H1 (cell line): ENCODE data around the gene RNF13. TPM values are rescaled to one million over a fixed set of nuclear protein-coding genes. Genes with fewer than 3 reads are reported as not detected.

Source experiments
- CTCF ChIA-PET: fragments of 300-600 bp; sonication (Branson Sonifier 250); formaldehyde crosslinking; loops from one replicate; lab custom pipeline; 2021; ENCODE audit not compliant: partially characterized antibody; lab: Charles Lee
- POLR2A ChIA-PET: fragments of 300-600 bp; sonication (Branson Sonifier 250); formaldehyde crosslinking; loops from one replicate; lab custom pipeline; 2021; ENCODE audit warnings: inconsistent platforms; ENCODE audit not compliant: partially characterized antibody; lab: Charles Lee
- DNase-seq, 2 experiments: peaks; one replicate each; pipeline versions ENCODE4 v3.0.0 to v3.0.0-alpha.2; 2010 to 2022; ENCODE audit warnings: low spot score in 2 of 2, low read depth in 1 of 2, mixed read lengths in 1 of 2
- FAIRE-seq: peaks from 2 replicates; lab custom pipeline; 2011; peaks lifted over from hg19 to GRCh38; lab: Jason Lieb, UNC
- H2AFZ ChIP-seq: 2 replicates; pipeline ENCODE4 v1.8.1; 2012; ENCODE audit warnings: low read length, inconsistent platforms
- H2AK5ac ChIP-seq: 2 replicates; pipeline ENCODE4 v1.6.1; 2013; ENCODE audit warnings: low read depth, low read length
- H2BK120ac ChIP-seq: replicated peaks from 2 replicates; pipeline ENCODE3; 2013; ENCODE audit warnings: low read depth, low read length, inconsistent platforms
- H2BK12ac ChIP-seq: 2 replicates; pipeline ENCODE4 v1.6.1; 2013; ENCODE audit warnings: low read depth, low read length
- H2BK15ac ChIP-seq: 2 replicates; pipeline ENCODE4 v1.6.1; 2013; ENCODE audit warnings: low read length
- H2BK20ac ChIP-seq: 2 replicates; pipeline ENCODE4 v1.6.1; 2013; ENCODE audit warnings: low read length
- H2BK5ac ChIP-seq: 2 replicates; pipeline ENCODE4 v1.6.1; 2013; ENCODE audit warnings: low read depth, low read length
- H3K14ac ChIP-seq: 2 replicates; pipeline ENCODE4 v1.6.1; 2013; ENCODE audit warnings: inconsistent platforms; ENCODE audit not compliant: insufficient read length
- H3K18ac ChIP-seq: 2 replicates; pipeline ENCODE4 v1.6.1; 2013; ENCODE audit warnings: low read length; ENCODE audit errors: extremely low read depth
- H3K23ac ChIP-seq: 2 replicates; pipeline ENCODE4 v1.6.1; 2013; ENCODE audit warnings: inconsistent platforms; ENCODE audit not compliant: insufficient read length
- H3K23me2 ChIP-seq: 2 replicates; pipeline ENCODE4 v1.6.1; 2013; ENCODE audit warnings: low read depth, low read length
- H3K27ac ChIP-seq: 2 replicates; pipeline ENCODE4 v1.6.1; 2011; ENCODE audit warnings: low read depth, low read length, inconsistent platforms
- H3K27me3 ChIP-seq, 4 experiments: replicated peaks in 1 of 4; 1 replicate in 1 of 4; 2 replicates in 3 of 4; pipeline versions ENCODE4 v1.6.1 to v1.8.1; 2011 to 2013; ENCODE audit warnings: low read length in 3 of 4, mild to moderate bottlenecking in 3 of 4, inconsistent platforms in 2 of 4, mixed read lengths in 2 of 4, moderate library complexity in 1 of 4; ENCODE audit not compliant: control insufficient read depth in 3 of 4, insufficient read depth in 3 of 4; ENCODE audit errors: extremely low read depth in 1 of 4
- H3K36me3 ChIP-seq, 4 experiments: 2 replicates each; pipeline versions ENCODE4 v1.6.1 to v1.8.1; 2011 to 2013; ENCODE audit warnings: mild to moderate bottlenecking in 4 of 4, low read length in 3 of 4, moderate library complexity in 2 of 4, control low read depth in 1 of 4, inconsistent platforms in 1 of 4; ENCODE audit not compliant: insufficient read depth in 4 of 4, control insufficient read depth in 2 of 4
- H3K4ac ChIP-seq: replicated peaks from 2 replicates; pipeline ENCODE3; 2013; ENCODE audit warnings: low read length, low read depth, mixed read lengths, inconsistent platforms; ENCODE audit not compliant: insufficient read length
- H3K4me1 ChIP-seq, 4 experiments: replicated peaks in 1 of 4; 1 replicate in 1 of 4; 2 replicates in 3 of 4; pipeline versions ENCODE4 v1.6.1 to v1.8.1; 2011 to 2013; ENCODE audit warnings: low read length in 3 of 4, inconsistent platforms in 2 of 4, mixed read lengths in 1 of 4; ENCODE audit not compliant: insufficient read depth in 4 of 4, control insufficient read depth in 3 of 4
- H3K4me2 ChIP-seq, 2 experiments: 2 replicates each; pipeline versions ENCODE4 v1.6.1 to v1.8.1; 2011 to 2013; ENCODE audit warnings: low read depth in 2 of 2, low read length in 2 of 2, control low read depth in 1 of 2, inconsistent platforms in 1 of 2, mild to moderate bottlenecking in 1 of 2; ENCODE audit not compliant: insufficient read depth in 1 of 2
- H3K4me3 ChIP-seq, 4 experiments: fragments of 200-600, 300-600 bp in 1 of 4; sonication (generic), shearing (Covaris generic), sonication (Bioruptor Twin) in 1 of 4; 2 replicates each; pipeline versions ENCODE4 v1.5.1 to v1.8.1; 2011 to 2016; ENCODE audit warnings: low read length in 4 of 4, low read depth in 3 of 4, control low read depth in 2 of 4, inconsistent platforms in 2 of 4, mild to moderate bottlenecking in 2 of 4, mixed read lengths in 1 of 4, moderate library complexity in 1 of 4; ENCODE audit not compliant: insufficient read depth in 2 of 4; ENCODE audit errors: extremely low read depth in 1 of 4
- H3K56ac ChIP-seq: replicated peaks from 2 replicates; pipeline ENCODE3; 2013; ENCODE audit warnings: low read depth, mild to moderate bottlenecking, mixed read lengths, low read length, inconsistent platforms; ENCODE audit not compliant: insufficient read length
- H3K79me1 ChIP-seq: 2 replicates; pipeline ENCODE4 v1.6.1; 2013; ENCODE audit warnings: low read depth, low read length, control low read depth
- H3K79me2 ChIP-seq, 2 experiments: 2 replicates each; pipeline versions ENCODE4 v1.6.1 to v1.8.1; 2012 to 2013; ENCODE audit warnings: low read length in 2 of 2, mild to moderate bottlenecking in 2 of 2, inconsistent platforms in 1 of 2; ENCODE audit not compliant: insufficient read depth in 2 of 2, control insufficient read depth in 1 of 2
- H3K9ac ChIP-seq, 4 experiments: replicated peaks in 1 of 4; 1 replicate in 1 of 4; 2 replicates in 3 of 4; pipeline versions ENCODE4 v1.6.1 to v1.8.1; 2011 to 2013; ENCODE audit warnings: low read depth in 3 of 4, low read length in 3 of 4, control low read depth in 2 of 4, mild to moderate bottlenecking in 2 of 4, moderate library complexity in 2 of 4, inconsistent platforms in 1 of 4; ENCODE audit errors: extremely low read depth in 1 of 4
- H3K9me3 ChIP-seq, 2 experiments: 2 replicates each; pipeline versions ENCODE4 v1.6.1 to v1.8.1; 2012 to 2013; ENCODE audit warnings: mild to moderate bottlenecking in 2 of 2, moderate library complexity in 2 of 2, control low read depth in 1 of 2, inconsistent platforms in 1 of 2, low read depth in 1 of 2, low read length in 1 of 2, mixed read lengths in 1 of 2; ENCODE audit not compliant: insufficient read depth in 2 of 2
- H4K20me1 ChIP-seq, 2 experiments: replicated peaks in 1 of 2; 2 replicates each; pipeline versions ENCODE3 to v1.8.1; 2011 to 2013; ENCODE audit warnings: inconsistent platforms in 2 of 2, low read length in 2 of 2, mild to moderate bottlenecking in 1 of 2; ENCODE audit not compliant: insufficient read depth in 2 of 2, control insufficient read depth in 1 of 2
- H4K5ac ChIP-seq: 2 replicates; pipeline ENCODE4 v1.6.1; 2013; ENCODE audit warnings: low read length, low read depth, mixed read lengths, inconsistent platforms; ENCODE audit not compliant: insufficient read length
- H4K8ac ChIP-seq: 2 replicates; pipeline ENCODE4 v1.8.0; 2013; ENCODE audit warnings: mild to moderate bottlenecking, moderate library complexity, low read length, inconsistent platforms; ENCODE audit not compliant: insufficient read depth; ENCODE audit errors: extremely low read depth
- H4K91ac ChIP-seq: replicated peaks from 2 replicates; pipeline ENCODE3; 2013; ENCODE audit warnings: low read length, mixed read lengths, inconsistent platforms; ENCODE audit not compliant: insufficient read length
- BACH1 ChIP-seq: IDR thresholded peaks from 2 replicates; pipeline ENCODE4 v1.6.1; 2012; ENCODE audit warnings: low read length, improper control_type of control experiment
- CBX8 ChIP-seq: fragments of 300-800, 300-1000 bp; sonication (generic); IDR thresholded peaks from 2 replicates; pipeline ENCODE4 v1.7.1; 2016; ENCODE audit warnings: low read depth, low read length, borderline replicate concordance
- CEBPB ChIP-seq: IDR thresholded peaks from 2 replicates; pipeline ENCODE4 v1.6.1; 2012; ENCODE audit warnings: low read depth, low read length
- CHD2 ChIP-seq: IDR thresholded peaks from 2 replicates; pipeline ENCODE4 v1.6.1; 2012; ENCODE audit warnings: low read length, improper control_type of control experiment
- CREB1 ChIP-seq: IDR thresholded peaks from 2 replicates; pipeline ENCODE4 v1.6.1; 2012; ENCODE audit warnings: inconsistent platforms
- EP300 ChIP-seq, 2 experiments: IDR thresholded peaks; 1 replicate in 1 of 2; 2 replicates in 1 of 2; pipeline ENCODE4 v1.6.1; 2011 to 2012; ENCODE audit warnings: low read depth in 2 of 2, low read length in 2 of 2, mild to moderate bottlenecking in 2 of 2, borderline replicate concordance in 1 of 2, inconsistent platforms in 1 of 2, moderate library complexity in 1 of 2
- FOSL1 ChIP-seq: IDR thresholded peaks from 2 replicates; pipeline ENCODE4 v1.6.1; 2011; ENCODE audit warnings: mild to moderate bottlenecking, low read depth, low read length, moderate library complexity; ENCODE audit not compliant: insufficient read depth
- KDM1A ChIP-seq: fragments of 200-600, 300-600 bp; sonication (generic); IDR thresholded peaks from 2 replicates; pipeline ENCODE4 v1.7.1; 2016; ENCODE audit warnings: mild to moderate bottlenecking, low read length, borderline replicate concordance
- NANOG ChIP-seq: IDR thresholded peaks from 2 replicates; pipeline ENCODE4 v1.6.1; 2011; ENCODE audit warnings: low read length, low read depth, mild to moderate bottlenecking, inconsistent platforms; ENCODE audit not compliant: insufficient read depth, poor library complexity, severe bottlenecking
- SIN3A ChIP-seq, 2 experiments: IDR thresholded peaks in 1 of 2; conservative IDR thresholded peaks in 1 of 2; 2 replicates each; pipeline ENCODE4 v1.6.1; 2011 to 2012; ENCODE audit warnings: low read length in 2 of 2, improper control_type of control experiment in 1 of 2, low read depth in 1 of 2, mild to moderate bottlenecking in 1 of 2
- USF2 ChIP-seq: IDR thresholded peaks from 2 replicates; pipeline ENCODE4 v1.6.1; 2011; ENCODE audit warnings: low read length, improper control_type of control experiment
- WGBS, 2 experiments: shearing (Covaris generic) in 1 of 2; methylation state at CpG; one replicate each; pipeline versions ENCODE4 v1.1.6 to v1.1.7; 2013 to 2015; ENCODE audit warnings: low lambda C conversion rate in 2 of 2, mixed read lengths in 2 of 2, inconsistent platforms in 1 of 2, low coverage in 1 of 2, missing lambda C conversion rate in 1 of 2; ENCODE audit not compliant: insufficient replicate concordance in 2 of 2, insufficient coverage in 1 of 2, insufficient read length in 1 of 2; ENCODE audit errors: extremely low coverage in 1 of 2, missing lambda C conversion rate in 1 of 2; 5-methylcytosine and 5-hydroxymethylcytosine counted together
- polyA plus RNA-seq, 7 experiments: library from polyadenylated mRNA; depleted of rRNA in 3 of 7; stranded (reverse) in 5 of 7; unstranded in 2 of 7; fragments of >200 nt in 5 of 7; fragments of 200-250 nt in 2 of 7; gene quantifications; 1 replicate in 5 of 7; 2 replicates in 1 of 7; 4 replicates in 1 of 7; pipeline versions ENCODE4 v1.2.1 to v1.2.3, GENCODE V29; 2011 to 2013; ENCODE audit warnings: missing spikeins in 2 of 7, mixed read lengths in 2 of 7
- total RNA-seq: library from RNA; stranded (reverse); fragmentation: NEBNext Ultra II Directional; extraction: Animal tissue kit (Norgen Biotek cat#: 25700); gene quantifications from 2 replicates; pipeline ENCODE4 v1.2.1, GENCODE V29; 2021

RNF13 gene
- total and polyA plus RNA-seq, 2 of the 8 experiments (the other 6 are each of a cell fraction or from before 2014, with no cell fraction given): 19.4 to 35.4 TPM

DNA sequence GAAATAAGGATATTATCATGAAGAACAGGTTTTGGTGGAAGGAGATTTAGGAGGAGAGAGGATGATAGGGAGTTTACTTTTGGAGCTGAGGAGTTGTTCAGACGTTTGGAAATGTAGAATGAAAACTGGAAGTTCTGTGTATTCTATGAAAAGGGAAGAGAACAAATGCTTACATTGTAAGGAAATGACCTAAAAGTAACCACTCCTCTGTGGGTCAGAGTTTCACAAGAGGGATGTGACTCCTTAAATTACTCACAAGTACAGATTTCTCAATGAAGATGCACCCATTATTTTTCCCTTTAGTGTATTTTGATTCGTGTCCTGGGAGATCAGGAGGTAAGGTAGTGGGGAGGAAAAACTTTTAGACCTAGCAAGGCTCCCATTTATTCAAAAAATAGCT lies 4.0 kb downstream of the RNF13 start:
- Histone ChIP-seq H3K4me3 (no peak overlapping the region), H2AK5ac (no peak overlapping the region), H2BK20ac (no peak overlapping the region), H3K4ac (no peak overlapping the region), H3K56ac (no peak overlapping the region), H3K23ac (no peak overlapping the region), H2BK12ac (no peak overlapping the region), H4K20me1 (peaks cover 0 to 2% of the 10 kb centered on the region in 2 experiments), H2BK15ac (no peak overlapping the region), H3K9me3 (no peaks in the 10 kb centered on the region), H3K36me3 (no peaks in the 10 kb centered on the region), H3K79me2 (peaks cover 0 to 80% of the 10 kb centered on the region in 2 experiments; a peak in 3 of 4 replicates), H2BK5ac (no peak overlapping the region), H4K5ac (no peak overlapping the region), H2BK120ac (no peak overlapping the region), H3K14ac (no peak overlapping the region), H2AFZ (no peak overlapping the region), H3K79me1 (no peaks in the 10 kb centered on the region; the same call in 1 of the 2 replicates), H3K9ac (no peak overlapping the region), H4K91ac (no peak overlapping the region), H3K18ac (no peak overlapping the region), H3K4me2 (no peak overlapping the region), H3K4me1 (peaks cover 0 to 7% (median 3%) of the 10 kb centered on the region in 4 experiments; a peak in 4 of 7 replicates), H3K23me2 (peaks cover 7% of the 10 kb centered on the region), H4K8ac (no peak overlapping the region), H3K27ac (no peak overlapping the region), H3K27me3 (no peaks in the 10 kb centered on the region)
- 80 to 100% methylated on average over 1 to 2 of the region's 2 CpGs for WGBS, 2 experiments
- DNase-seq: no peak
- no peak for FAIRE-seq
- POLR2A ChIA-PET: no interaction called here
- CTCF ChIA-PET: interaction anchor here (0.5 to 1.6 kb wide), 5 partner anchors 9 to 328 kb away, joined by 3 to 6 read pairs (median 3); no protein-coding TSS in a partner anchor
- no peak for TF ChIP-seq NANOG
- no peak for TF ChIP-seq FOSL1
- TF ChIP-seq BACH1: no peak
- no peak for TF ChIP-seq KDM1A
- TF ChIP-seq USF2: no peak
- TF ChIP-seq SIN3A (conservative IDR thresholded peaks at IDR 0.05 in 1 of 2, IDR thresholded peaks at IDR 0.05 in 1 of 2; ENCODE audit: low read depth in 1 of 2, low read length in 2 of 2): no peak
- no peak for TF ChIP-seq EP300 (IDR thresholded peaks at IDR 0.05; ENCODE audit: borderline replicate concordance in 1 of 2, low read depth in 2 of 2, low read length in 2 of 2)
- no peak for TF ChIP-seq CREB1
- no peak for TF ChIP-seq CEBPB
- no peak for TF ChIP-seq CBX8
- no peak for TF ChIP-seq CHD2
